Measurements from ENCODE around the gene RBM47.
"Not testable (repeated sequence)": the region's sequence is repeated elsewhere in the genome, so short reads cannot be mapped to it uniquely, and the experiment has no call there.

RBM47 gene

GRCh38 chr4:40399578-40399977 is 230.1 kb downstream of the RBM47 start:
- DNase-seq = no peak

- DNase-seq = peak; percentile 61
Observed at GRCh38 chr4:40395908-40396793, 233.5 kb downstream of the RBM47 start.

- DNase-seq = no peak
Observed at GRCh38 chr4:40395166-40395900, 234.3 kb downstream of the RBM47 start.

- DNase-seq = no peak
Observed at GRCh38 chr4:40394236-40394635, 235.4 kb downstream of the RBM47 start.

- not testable (repeated sequence) for DNase-seq
Observed at GRCh38 chr4:40392241-40392640, 237.4 kb downstream of the RBM47 start.

GRCh38 chr4:40389986-40390385 is 239.7 kb downstream of the RBM47 start:
- DNase-seq = no peak

- no peak for DNase-seq
Observed at GRCh38 chr4:40388239-40388638, 241.4 kb downstream of the RBM47 start.

- no peak for DNase-seq
Observed at GRCh38 chr4:40380647-40381046, 249.0 kb downstream of the RBM47 start.

GRCh38 chr4:40379248-40379647 is 250.4 kb downstream of the RBM47 start:
- no peak for DNase-seq

- no peak for DNase-seq
Observed at GRCh38 chr4:40378619-40379018, 251.0 kb downstream of the RBM47 start.

GRCh38 chr4:40377512-40378365 is 251.9 kb downstream of the RBM47 start:
- DNase-seq = no peak

GRCh38 chr4:40375620-40376019 is 254.0 kb downstream of the RBM47 start:
- no peak for DNase-seq

GRCh38 chr4:40375095-40375494 is 254.6 kb downstream of the RBM47 start:
- DNase-seq = no peak

GRCh38 chr4:40373636-40374035 is 256.0 kb downstream of the RBM47 start:
- DNase-seq = no peak

All from NCI-H146 (cell line).